22Rv1 (cell line): ENCODE data around the gene RAB34.

Experiments used
- CTCF ChIP-seq: fragments of 450-650 bp; IDR thresholded peaks from 2 replicates; pipeline ENCODE4 v1.5.1; 2017; ENCODE audit warnings: mild to moderate bottlenecking
- ZFX ChIP-seq: fragments of 450-650 bp; IDR thresholded peaks from 2 replicates; pipeline ENCODE4 v1.6.1; 2017; ENCODE audit warnings: antibody characterized with exemption, borderline replicate concordance

DNA sequence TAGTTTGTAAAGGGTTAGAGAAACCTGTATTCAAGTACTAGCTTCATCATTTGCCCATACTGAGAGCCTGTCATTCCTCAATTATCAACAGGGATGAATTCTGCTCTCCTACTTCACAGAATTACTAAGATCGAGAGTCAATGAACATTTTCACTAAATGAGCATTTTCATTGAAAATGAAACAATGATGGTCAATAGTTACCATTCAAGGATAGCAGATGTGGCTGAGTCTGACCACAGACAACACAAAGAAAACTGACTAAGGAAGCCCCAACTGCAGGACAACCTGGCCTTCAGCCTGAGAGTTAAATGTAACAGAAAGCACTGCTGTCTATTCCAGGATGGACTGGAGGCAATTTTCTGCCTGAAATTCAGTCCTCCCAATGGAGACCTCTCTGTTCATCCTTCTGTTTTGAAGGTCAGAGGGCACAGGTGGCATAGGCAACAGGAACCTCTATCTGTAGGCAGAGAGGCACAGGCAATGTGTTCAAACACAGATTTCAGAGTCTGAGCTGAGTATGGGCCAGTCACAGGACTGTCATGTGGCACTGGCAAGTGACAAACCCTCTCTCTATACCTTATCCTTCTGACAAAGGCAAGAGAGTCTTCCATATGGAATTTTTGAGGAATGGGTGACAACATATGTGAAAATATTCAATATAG is 45.6 kb upstream of the RAB34 start:
- TF ChIP-seq CTCF = no peak
- no peak for TF ChIP-seq ZFX
